Measurements from ENCODE around the gene MLLT1.

DNA sequence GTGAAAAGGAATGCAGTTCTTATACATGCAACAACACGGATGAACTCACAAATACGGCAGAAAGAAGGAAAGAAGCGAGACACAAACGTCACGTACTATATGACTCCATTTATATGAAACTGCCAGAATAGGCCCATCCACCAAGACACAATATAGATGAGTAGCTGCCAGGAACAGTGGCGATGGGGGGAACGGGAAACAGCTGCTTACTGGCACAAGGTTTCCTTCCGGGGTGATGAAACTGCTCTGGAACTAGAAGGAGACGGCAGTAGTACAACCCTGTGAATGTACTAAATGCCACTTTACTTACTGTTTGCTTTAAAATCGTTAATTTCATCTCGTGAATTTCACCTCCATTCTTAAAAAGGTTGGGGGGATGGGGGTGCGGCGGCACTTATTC is 28.9 kb downstream of the MLLT1 start:
- no peak for TF ChIP-seq EZH2 (IDR thresholded peaks at IDR 0.05)
- no peak for TF ChIP-seq POLR2AphosphoS5 (IDR thresholded peaks at IDR 0.05; ENCODE audit: borderline replicate concordance, low read depth, low read length)
- TF ChIP-seq FOXP2 (optimal IDR thresholded peaks at IDR 0.05; ENCODE audit: control extremely low read depth, extremely low read length, insufficient read depth): no peak

All from SK-N-MC (cell line).